K562 (cell line): ENCODE data around the gene CAPN2.

ENCODE experiments used
- CEBPB ChIP-seq: fragments of 450-650 bp; IDR thresholded peaks from 2 replicates; pipeline ENCODE4 v1.6.1; 2016; ENCODE audit warnings: missing genetic modification characterization, missing compliant biosample characterization
- CTCF ChIP-seq, 3 experiments: IDR thresholded peaks in 2 of 3; conservative IDR thresholded peaks in 1 of 3; 2 replicates each; pipeline ENCODE4 v1.5.1; 2011 to 2012; ENCODE audit warnings: low read length in 3 of 3, mild to moderate bottlenecking in 3 of 3, control low read depth in 2 of 3, improper control_type of control experiment in 1 of 3, inconsistent platforms in 1 of 3, low read depth in 1 of 3, mixed read lengths in 1 of 3, moderate library complexity in 1 of 3; ENCODE audit not compliant: insufficient read depth in 2 of 3
- E2F8 ChIP-seq: fragments of 450-650 bp; IDR thresholded peaks from 2 replicates; pipeline ENCODE4 v1.7.1; 2018; ENCODE audit warnings: mild to moderate bottlenecking, low read depth; ENCODE audit not compliant: partially characterized antibody
- FOXP4 ChIP-seq: sonication (generic); formaldehyde crosslinking; IDR thresholded peaks from 2 replicates; pipeline ENCODE4 v1.8.0; 2022; ENCODE audit warnings: mild to moderate bottlenecking, missing genetic modification reagents, borderline replicate concordance
- HNRNPUL1 ChIP-seq: fragments of 200-400 bp; formaldehyde crosslinking; IDR thresholded peaks from 2 replicates; pipeline ENCODE4 v1.6.1; 2017; ENCODE audit warnings: low read length
- KAT8 ChIP-seq: fragments of 450-650 bp; IDR thresholded peaks from 2 replicates; pipeline ENCODE4 v1.6.1; 2016; ENCODE audit warnings: low read depth, mild to moderate bottlenecking
- MCM7 ChIP-seq, 2 experiments: fragments of 450-650 bp; IDR thresholded peaks; 2 replicates each; pipeline ENCODE4 v1.6.1; 2016 to 2018
- MYC ChIP-seq, 2 experiments: fragments of 250-450 bp in 1 of 2; sonication (Bioruptor Pico) in 1 of 2; IDR thresholded peaks; 2 replicates each; pipeline versions ENCODE4 v1.5.1 to v1.6.1; 2012 to 2021; ENCODE audit warnings: low read depth in 2 of 2, borderline replicate concordance in 1 of 2, improper control_type of control experiment in 1 of 2, low read length in 1 of 2, mild to moderate bottlenecking in 1 of 2, moderate library complexity in 1 of 2
- NCOA1 ChIP-seq: fragments of 450-650 bp; IDR thresholded peaks from 2 replicates; pipeline ENCODE4 v1.6.1; 2016; ENCODE audit warnings: low read depth
- NCOA4 ChIP-seq: fragments of 450-650 bp; IDR thresholded peaks from 2 replicates; pipeline ENCODE4 v1.6.1; 2018; ENCODE audit warnings: mild to moderate bottlenecking; ENCODE audit not compliant: partially characterized antibody
- NFXL1 ChIP-seq: fragments of 450-650 bp; formaldehyde crosslinking; IDR thresholded peaks from 2 replicates; pipeline ENCODE4 v1.4.0; 2021; ENCODE audit warnings: mild to moderate bottlenecking
- SNRNP70 ChIP-seq: fragments of 200-400 bp; formaldehyde crosslinking; optimal IDR thresholded peaks from 2 replicates; pipeline ENCODE3; 2017; ENCODE audit warnings: low read depth, low read length
- ZBTB49 ChIP-seq: sonication (generic); formaldehyde crosslinking; IDR thresholded peaks from 2 replicates; pipeline ENCODE4 v1.8.0; 2022; ENCODE audit warnings: missing genetic modification reagents, mild to moderate bottlenecking, borderline replicate concordance
- ZBTB8A ChIP-seq: fragments of 450-650 bp; IDR thresholded peaks from 2 replicates; pipeline ENCODE4 v1.6.1; 2018; ENCODE audit warnings: mild to moderate bottlenecking, moderate library complexity; ENCODE audit not compliant: partially characterized antibody

GRCh38 chr1:223721658-223722607 lies 9.6 kb downstream of the CAPN2 start:
- TF ChIP-seq ZBTB8A, result no peak
- TF ChIP-seq HNRNPUL1, result no peak
- TF ChIP-seq NCOA4, result no peak
- no peak for TF ChIP-seq KAT8
- no peak for TF ChIP-seq FOXP4 (CRISPR knock-in tag)
- no peak for TF ChIP-seq SNRNP70
- TF ChIP-seq CEBPB (tag), result no peak
- TF ChIP-seq NFXL1 (CRISPR knock-in tag), result no peak
- TF ChIP-seq CTCF (IDR thresholded peaks at IDR 0.05 in 2 of 3, conservative IDR thresholded peaks at IDR 0.05 in 1 of 3; ENCODE audit: insufficient read depth in 2 of 3, low read depth in 1 of 3, low read length in 3 of 3), result no peak
- TF ChIP-seq MYC (IDR thresholded peaks at IDR 0.05; ENCODE audit: low read depth, low read length), result no peak
- TF ChIP-seq MYC (CRISPR knock-in tag; IDR thresholded peaks at IDR 0.05; ENCODE audit: borderline replicate concordance, low read depth), result no peak
- TF ChIP-seq E2F8, result no peak
- TF ChIP-seq MCM7 (IDR thresholded peaks at IDR 0.05), result no peak
- no peak for TF ChIP-seq ZBTB49 (CRISPR knock-in tag)
- TF ChIP-seq NCOA1, result no peak
